GM18498 (cell line): ENCODE measurements around the gene GNG14.
"Not testable (repeated sequence)": the region's sequence is repeated elsewhere in the genome, so short reads cannot be mapped to it uniquely, and the experiment has no call there.

Source experiments
- ATAC-seq: cut with Tn5 transposase; IDR thresholded peaks from one replicate; pipeline ENCODE4 v1.9.1; 2021; ENCODE audit warnings: mild to moderate bottlenecking, moderate library complexity; ENCODE audit not compliant: unreplicated experiment

Gene GNG14

GRCh38 chr19:12695096-12695495 is 7.3 kb downstream of the GNG14 start:
- ATAC-seq, result no peak

- ATAC-seq, result no peak
These were observed 7.7 kb downstream of the GNG14 start for GRCh38 chr19:12695514-12695913.

- peak; percentile 26 for ATAC-seq
These were observed 8.2 kb downstream of the GNG14 start for GRCh38 chr19:12695997-12696365.

GRCh38 chr19:12696366-12697335 is 8.9 kb downstream of the GNG14 start, which contains the start of gene FBXW9:
TSS of gene FBXW9 (minus strand) at chr19:12696631. CDS start at chr19:12696581, 50 bp downstream.
- peak; percentile 75 for ATAC-seq

- ATAC-seq, result not testable (repeated sequence)
These were observed 9.6 kb downstream of the GNG14 start for GRCh38 chr19:12697425-12697824.

GRCh38 chr19:12698138-12698537 is 10.3 kb downstream of the GNG14 start:
- ATAC-seq, result no peak

GRCh38 chr19:12701596-12702282 is 13.9 kb downstream of the GNG14 start:
- no peak for ATAC-seq

- ATAC-seq, result no peak
These were observed 15.2 kb downstream of the GNG14 start for GRCh38 chr19:12703046-12703445.

- no peak for ATAC-seq
These were observed 17.4 kb downstream of the GNG14 start for GRCh38 chr19:12705169-12705568.

- no peak for ATAC-seq
These were observed 18.0 kb downstream of the GNG14 start for GRCh38 chr19:12705654-12706331.

- no peak for ATAC-seq
These were observed 18.5 kb downstream of the GNG14 start for GRCh38 chr19:12706332-12706718.

GRCh38 chr19:12708641-12709040 is 20.8 kb downstream of the GNG14 start:
- ATAC-seq, result no peak

GRCh38 chr19:12711187-12711586 is 23.4 kb downstream of the GNG14 start:
- no peak for ATAC-seq

- ATAC-seq, result not testable (repeated sequence)
These were observed 24.3 kb downstream of the GNG14 start for GRCh38 chr19:12712077-12712476.

GRCh38 chr19:12713304-12713703 is 25.5 kb downstream of the GNG14 start:
- not testable (repeated sequence) for ATAC-seq

GRCh38 chr19:12715102-12715501 is 27.3 kb downstream of the GNG14 start:
- ATAC-seq, result no peak

- ATAC-seq, result no peak
These were observed 28.1 kb downstream of the GNG14 start for GRCh38 chr19:12715929-12716328.

- no peak for ATAC-seq
These were observed 32.5 kb downstream of the GNG14 start for GRCh38 chr19:12720296-12720695.

GRCh38 chr19:12720851-12721655 is 33.3 kb downstream of the GNG14 start:
- ATAC-seq, result no peak
